ENCODE results near the gene PJA2. TPM values are rescaled to one million over a fixed set of nuclear protein-coding genes. Genes with fewer than 3 reads are reported as not detected.

PJA2 gene, protein sequence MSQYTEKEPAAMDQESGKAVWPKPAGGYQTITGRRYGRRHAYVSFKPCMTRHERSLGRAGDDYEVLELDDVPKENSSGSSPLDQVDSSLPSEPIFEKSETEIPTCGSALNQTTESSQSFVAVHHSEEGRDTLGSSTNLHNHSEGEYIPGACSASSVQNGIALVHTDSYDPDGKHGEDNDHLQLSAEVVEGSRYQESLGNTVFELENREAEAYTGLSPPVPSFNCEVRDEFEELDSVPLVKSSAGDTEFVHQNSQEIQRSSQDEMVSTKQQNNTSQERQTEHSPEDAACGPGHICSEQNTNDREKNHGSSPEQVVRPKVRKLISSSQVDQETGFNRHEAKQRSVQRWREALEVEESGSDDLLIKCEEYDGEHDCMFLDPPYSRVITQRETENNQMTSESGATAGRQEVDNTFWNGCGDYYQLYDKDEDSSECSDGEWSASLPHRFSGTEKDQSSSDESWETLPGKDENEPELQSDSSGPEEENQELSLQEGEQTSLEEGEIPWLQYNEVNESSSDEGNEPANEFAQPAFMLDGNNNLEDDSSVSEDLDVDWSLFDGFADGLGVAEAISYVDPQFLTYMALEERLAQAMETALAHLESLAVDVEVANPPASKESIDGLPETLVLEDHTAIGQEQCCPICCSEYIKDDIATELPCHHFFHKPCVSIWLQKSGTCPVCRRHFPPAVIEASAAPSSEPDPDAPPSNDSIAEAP
- total RNA-seq (100 to 1,000 TPM in 1 of 2 donors, 10 to 100 TPM in 1; 70.1 to 148 TPM), polyA plus RNA-seq (10 to 100 TPM; 17.5 to 52.5 TPM)
- long read RNA-seq, donor 1, full-length matches to known transcripts = 30 of 69 reads
- long read RNA-seq, donor 1, partial matches to known transcripts = 39 of 69 reads
- long read RNA-seq, donor 1, other reads (novel, unspliced or antisense) = 0 of 69 reads
- long read RNA-seq, donor 2, full-length matches to known transcripts = 5 of 37 reads
- long read RNA-seq, donor 2, partial matches to known transcripts = 32 of 37 reads
- long read RNA-seq, donor 2, other reads (novel, unspliced or antisense) = 0 of 37 reads
- long read RNA-seq, donor 3, full-length matches to known transcripts = 5 of 22 reads
- long read RNA-seq, donor 3, partial matches to known transcripts = 17 of 22 reads
- long read RNA-seq, donor 3, other reads (novel, unspliced or antisense) = 0 of 22 reads
- long read RNA-seq, donor 4, full-length matches to known transcripts = 5 of 30 reads
- long read RNA-seq, donor 4, partial matches to known transcripts = 25 of 30 reads
- long read RNA-seq, donor 4, other reads (novel, unspliced or antisense) = 0 of 30 reads
- long read RNA-seq, donor 5, full-length matches to known transcripts = 20 of 52 reads
- long read RNA-seq, donor 5, partial matches to known transcripts = 32 of 52 reads
- long read RNA-seq, donor 5, other reads (novel, unspliced or antisense) = 0 of 52 reads

DNA sequence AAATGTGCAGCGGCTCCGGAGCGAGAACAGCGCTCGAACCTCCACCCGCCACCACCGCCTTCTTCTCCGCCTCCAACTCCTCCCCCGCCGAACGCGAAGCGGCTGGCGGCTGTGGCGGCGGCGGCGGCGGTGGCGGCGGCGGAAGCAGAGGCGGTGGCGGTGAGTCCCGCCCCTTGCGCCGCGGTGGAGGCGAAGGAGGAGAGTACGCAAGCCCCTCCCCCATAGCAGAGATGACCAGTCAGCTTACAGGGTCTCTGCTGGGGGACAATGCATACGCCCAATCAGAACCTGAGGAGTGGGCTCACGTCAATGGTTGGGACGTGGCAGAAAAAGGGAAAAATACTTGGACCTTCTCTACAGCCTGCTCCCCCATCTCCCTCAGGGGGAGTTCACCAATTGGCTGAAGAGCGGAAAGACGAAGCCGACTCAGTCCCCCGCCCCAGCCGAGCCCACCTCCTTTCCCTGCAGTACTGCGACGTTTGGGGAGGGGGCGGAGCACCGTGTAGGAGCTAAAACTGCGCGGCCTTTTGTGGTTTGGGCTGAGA is at the start of gene PJA2:
TSS of gene PJA2 (minus strand) at position 131 of the 545 bp plus-strand sequence. CDS start 26,541 bp downstream, outside the sequence.
- ATAC-seq (ENCODE audit: insufficient read depth, low FRiP score) = peak; percentile 96
- Histone ChIP-seq H3K4me1 (ENCODE audit: control insufficient read depth in 5 of 5, insufficient read depth in 5 of 5, low read length in 5 of 5) (peaks cover 0 to 43% (median 7%) of the 10 kb centered on the region in 5 donors), H3K9me3 (ENCODE audit: control insufficient read depth in 4 of 4, insufficient read depth in 3 of 4, low read length in 3 of 4) (peaks cover 0 to 2% (median 0%) of the 10 kb centered on the region in 4 donors)

DNA sequence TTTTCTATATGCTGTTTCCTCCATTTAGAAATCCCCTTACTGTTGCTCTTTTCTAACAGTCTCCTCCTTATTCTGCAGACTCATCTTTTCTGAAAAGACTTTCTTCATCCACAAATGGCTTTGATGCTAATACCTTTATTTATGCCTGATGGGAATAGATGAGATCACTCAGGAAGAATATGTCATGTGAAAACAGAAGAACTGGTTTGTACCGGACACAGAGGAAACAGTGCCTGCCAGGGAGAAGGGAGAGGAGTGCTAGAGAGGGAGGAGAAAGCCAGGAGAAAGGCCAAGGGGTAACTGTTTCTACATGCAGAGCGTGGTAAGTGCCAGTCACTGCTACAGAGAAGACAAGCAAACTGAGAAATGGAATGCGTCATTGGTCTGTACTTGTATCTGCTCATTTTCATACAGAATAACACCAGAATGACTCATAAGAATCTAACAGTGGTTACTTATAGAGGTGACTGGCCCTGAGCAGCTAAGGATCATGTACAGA is 45.9 kb upstream of the PJA2 start:
- Histone ChIP-seq H3K9ac (ENCODE audit: insufficient read depth in 1 of 2, low read length in 2 of 2) (peak overlapping the region in 1 of 2 donors; percentile 53), H3K27ac (ENCODE audit: low read depth in 1 of 2, low read length in 1 of 2) (no peak overlapping the region), H3K4me1 (ENCODE audit: control insufficient read depth in 5 of 5, insufficient read depth in 5 of 5, low read length in 5 of 5) (peaks cover 2 to 17% (median 15%) of the 10 kb centered on the region in 5 donors), H3K27me3 (ENCODE audit: control insufficient read depth in 3 of 3, insufficient read depth in 3 of 3, low read length in 2 of 3) (no peaks in the 10 kb centered on the region), H3K36me3 (ENCODE audit: control insufficient read depth in 4 of 4, insufficient read depth in 4 of 4, low read length in 4 of 4) (no peaks in the 10 kb centered on the region), H3K9me3 (ENCODE audit: control insufficient read depth in 4 of 4, insufficient read depth in 3 of 4, low read length in 3 of 4) (no peaks in the 10 kb centered on the region), H3K4me3 (no peak overlapping the region)
- ATAC-seq (ENCODE audit: insufficient read depth, low FRiP score) (peak; percentile 96), DNase-seq (peak; percentile 45 to 89 (median 78))
- TF ChIP-seq, protein P1, sequence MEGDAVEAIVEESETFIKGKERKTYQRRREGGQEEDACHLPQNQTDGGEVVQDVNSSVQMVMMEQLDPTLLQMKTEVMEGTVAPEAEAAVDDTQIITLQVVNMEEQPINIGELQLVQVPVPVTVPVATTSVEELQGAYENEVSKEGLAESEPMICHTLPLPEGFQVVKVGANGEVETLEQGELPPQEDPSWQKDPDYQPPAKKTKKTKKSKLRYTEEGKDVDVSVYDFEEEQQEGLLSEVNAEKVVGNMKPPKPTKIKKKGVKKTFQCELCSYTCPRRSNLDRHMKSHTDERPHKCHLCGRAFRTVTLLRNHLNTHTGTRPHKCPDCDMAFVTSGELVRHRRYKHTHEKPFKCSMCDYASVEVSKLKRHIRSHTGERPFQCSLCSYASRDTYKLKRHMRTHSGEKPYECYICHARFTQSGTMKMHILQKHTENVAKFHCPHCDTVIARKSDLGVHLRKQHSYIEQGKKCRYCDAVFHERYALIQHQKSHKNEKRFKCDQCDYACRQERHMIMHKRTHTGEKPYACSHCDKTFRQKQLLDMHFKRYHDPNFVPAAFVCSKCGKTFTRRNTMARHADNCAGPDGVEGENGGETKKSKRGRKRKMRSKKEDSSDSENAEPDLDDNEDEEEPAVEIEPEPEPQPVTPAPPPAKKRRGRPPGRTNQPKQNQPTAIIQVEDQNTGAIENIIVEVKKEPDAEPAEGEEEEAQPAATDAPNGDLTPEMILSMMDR (IDR thresholded peaks at IDR 0.05; ENCODE audit: control extremely low read depth, extremely low read depth) = no peak
- 13 to 39% methylated on average over 3 of the region's 3 CpGs for WGBS, 2 donors

More for the DNA sequence above, at the start of gene PJA2:
- H3K4me3 ChIP-seq = peak within 1 kb of the TSS; percentile 73
- WGBS, 2 donors = 0% methylated on average over 40 to 44 of the region's 44 CpGs
- H3K27ac ChIP-seq (ENCODE audit: low read depth in 1 of 2, low read length in 1 of 2) = peak within 1 kb of the TSS; percentile 97 to 98
- peak within 1 kb of the TSS; percentile 90 to 99 for H3K9ac ChIP-seq (ENCODE audit: insufficient read depth in 1 of 2, low read length in 2 of 2)
- DNase-seq = peak; percentile 99 to 100 (median 100)
- H3K36me3 ChIP-seq (ENCODE audit: control insufficient read depth in 4 of 4, insufficient read depth in 4 of 4, low read length in 4 of 4) = peaks cover 0 to 6% (median 0%) of the 10 kb centered on the region in 4 donors
- TF ChIP-seq, protein P1 (IDR thresholded peaks at IDR 0.05; ENCODE audit: control extremely low read depth, extremely low read depth) = no peak
- no peaks in the 10 kb centered on the region for H3K27me3 ChIP-seq (ENCODE audit: control insufficient read depth in 3 of 3, insufficient read depth in 3 of 3, low read length in 2 of 3)
